Neural cell (in vitro differentiated cells): ENCODE results near the gene ITGBL1. TPM values are rescaled to one million over a fixed set of nuclear protein-coding genes. Genes with fewer than 3 reads are reported as not detected.

ENCODE experiments used
- H2AFZ ChIP-seq: fragments of 200-600, 300-800 bp; sonication (generic), shearing (Covaris generic); 2 replicates; pipeline ENCODE4 v1.6.0; 2014; ENCODE audit warnings: low read depth, mild to moderate bottlenecking, antibody characterized with exemption, low read length, moderate library complexity
- H3F3A ChIP-seq: fragments of 200-600 bp; shearing (Covaris generic); 2 replicates; pipeline ENCODE4 v1.6.1; 2016; ENCODE audit warnings: mild to moderate bottlenecking, moderate library complexity, mixed read lengths, antibody characterized with exemption, low read length; ENCODE audit not compliant: insufficient read depth, poor library complexity, severe bottlenecking
- H3K27ac ChIP-seq: fragments of 200-600, 300-800 bp; sonication (generic), shearing (Covaris generic); 2 replicates; pipeline ENCODE4 v1.5.1; 2014; ENCODE audit warnings: mild to moderate bottlenecking, low read length, moderate library complexity
- H3K27me3 ChIP-seq: fragments of 300-800, 200-600 bp; sonication (generic), shearing (Covaris generic); 2 replicates; pipeline ENCODE4 v1.6.0; 2014; ENCODE audit warnings: mild to moderate bottlenecking, low read depth, low read length, moderate library complexity; ENCODE audit not compliant: insufficient read depth
- H3K36me3 ChIP-seq: fragments of 300-800, 200-600 bp; sonication (generic), shearing (Covaris generic); 2 replicates; pipeline ENCODE4 v1.5.1; 2014; ENCODE audit warnings: mild to moderate bottlenecking, antibody characterized with exemption, low read length, moderate library complexity; ENCODE audit not compliant: insufficient read depth
- H3K4me2 ChIP-seq: fragments of 300-800, 200-600 bp; sonication (generic), shearing (Covaris generic); 2 replicates; pipeline ENCODE4 v1.6.0; 2014; ENCODE audit warnings: mild to moderate bottlenecking, low read length
- H3K4me3 ChIP-seq: fragments of 300-800, 200-600 bp; sonication (generic), shearing (Covaris generic); 2 replicates; pipeline ENCODE4 v1.5.1; 2014; ENCODE audit warnings: mild to moderate bottlenecking, low read length, moderate library complexity
- H3K79me2 ChIP-seq: fragments of 200-600 bp; shearing (Covaris generic); replicated peaks from 2 replicates; pipeline ENCODE4 v1.6.0; 2014; ENCODE audit warnings: mild to moderate bottlenecking, low read length, moderate library complexity; ENCODE audit not compliant: insufficient read depth
- H3K9ac ChIP-seq: fragments of 300-800, 200-600 bp; sonication (generic), shearing (Covaris generic); 2 replicates; pipeline ENCODE4 v1.6.1; 2016; ENCODE audit warnings: mild to moderate bottlenecking, low read length, mixed read lengths
- H3K9me2 ChIP-seq: fragments of 200-600 bp; shearing (Covaris generic); 2 replicates; pipeline ENCODE4 v1.6.1; 2016; ENCODE audit warnings: mild to moderate bottlenecking, low read length, mixed read lengths; ENCODE audit not compliant: insufficient read depth
- H3K9me3 ChIP-seq: fragments of 200-600, 300-800 bp; sonication (generic), shearing (Covaris generic); 2 replicates; pipeline ENCODE4 v1.6.1; 2016; ENCODE audit warnings: mild to moderate bottlenecking, mixed run types, low read length, moderate library complexity, mixed read lengths
- H4K20me1 ChIP-seq: fragments of 200-600 bp; shearing (Covaris generic); 2 replicates; pipeline ENCODE4 v1.6.1; 2016; ENCODE audit warnings: mild to moderate bottlenecking, mixed run types; ENCODE audit not compliant: insufficient read depth
- CTCF ChIP-seq: fragments of 450-650 bp; IDR thresholded peaks from 2 replicates; pipeline ENCODE4 v1.5.1; 2014; ENCODE audit warnings: antibody characterized with exemption, mild to moderate bottlenecking, moderate library complexity; ENCODE audit not compliant: poor library complexity, severe bottlenecking
- EP300 ChIP-seq: fragments of 450-650 bp; conservative IDR thresholded peaks from 2 replicates; pipeline ENCODE4 v1.6.1; 2014; ENCODE audit warnings: antibody characterized with exemption, mild to moderate bottlenecking, moderate library complexity; ENCODE audit not compliant: poor library complexity, severe bottlenecking
- EZH2 ChIP-seq: fragments of 200-600, 300-800 bp; shearing (Covaris generic), sonication (generic); IDR thresholded peaks from 2 replicates; pipeline ENCODE4 v1.6.1; 2014; ENCODE audit warnings: antibody characterized with exemption, low read length, borderline replicate concordance, mild to moderate bottlenecking; ENCODE audit not compliant: insufficient read depth, poor library complexity, severe bottlenecking
- MXI1 ChIP-seq: fragments of 450-650 bp; conservative IDR thresholded peaks from 2 replicates; pipeline ENCODE4 v1.6.1; 2014; ENCODE audit warnings: antibody characterized with exemption, mild to moderate bottlenecking; ENCODE audit not compliant: poor library complexity, severe bottlenecking
- POLR2AphosphoS5 ChIP-seq: IDR thresholded peaks from 2 replicates; pipeline ENCODE4 v1.6.1; 2012
- RAD21 ChIP-seq: fragments of 450-650 bp; conservative IDR thresholded peaks from 2 replicates; pipeline ENCODE4 v1.6.1; 2014; ENCODE audit warnings: antibody characterized with exemption, mild to moderate bottlenecking, moderate library complexity
- REST ChIP-seq: IDR thresholded peaks from 2 replicates; pipeline ENCODE4 v1.6.1; 2012; ENCODE audit warnings: borderline replicate concordance
- SMC3 ChIP-seq: fragments of 450-650 bp; conservative IDR thresholded peaks from 2 replicates; pipeline ENCODE4 v1.6.1; 2014; ENCODE audit warnings: antibody characterized with exemption, mild to moderate bottlenecking, moderate library complexity; ENCODE audit not compliant: poor library complexity
- TAF1 ChIP-seq: IDR thresholded peaks from 2 replicates; pipeline ENCODE4 v1.6.1; 2012; ENCODE audit warnings: low read depth
- polyA plus RNA-seq: library from polyadenylated mRNA; depleted of rRNA; stranded (reverse); fragments of >200 nt; gene quantifications from 2 replicates; pipeline ENCODE4 v1.2.3, GENCODE V29; 2014

ITGBL1 gene
- polyA plus RNA-seq, 1 donor from 2014 or later = 0.46 TPM

- Histone ChIP-seq H3K36me3 (no peaks in the 10 kb centered on the region), H4K20me1 (no peaks in the 10 kb centered on the region), H3K9ac (no peak overlapping the region), H3K9me3 (no peaks in the 10 kb centered on the region), H2AFZ (no peak overlapping the region), H3F3A (no peaks in the 10 kb centered on the region), H3K4me2 (no peak overlapping the region), H3K9me2 (no peaks in the 10 kb centered on the region), H3K79me2 (no peaks in the 10 kb centered on the region), H3K27ac (no peak overlapping the region), H3K27me3 (no peaks in the 10 kb centered on the region), H3K4me3 (no peak overlapping the region)
- TF ChIP-seq CTCF (no peak), SMC3 (no peak), EP300 (no peak), RAD21 (no peak), REST (no peak), EZH2 (no peak), MXI1 (no peak), TAF1 (no peak), POLR2AphosphoS5 (no peak)
These were observed 46.9 kb downstream of the ITGBL1 start for GRCh38 chr13:101499406-101499805.

- Histone ChIP-seq H3K9me3 (no peaks in the 10 kb centered on the region), H3K9me2 (no peaks in the 10 kb centered on the region), H3K4me2 (no peak overlapping the region), H2AFZ (no peak overlapping the region), H3F3A (no peaks in the 10 kb centered on the region), H3K4me3 (no peak overlapping the region), H3K36me3 (no peaks in the 10 kb centered on the region), H4K20me1 (no peaks in the 10 kb centered on the region), H3K79me2 (no peaks in the 10 kb centered on the region), H3K27ac (no peak overlapping the region), H3K9ac (no peak overlapping the region), H3K27me3 (no peaks in the 10 kb centered on the region)
- no peak for TF ChIP-seq EP300
- TF ChIP-seq EZH2 = no peak
- no peak for TF ChIP-seq REST
These were observed 50.1 kb downstream of the ITGBL1 start for GRCh38 chr13:101502618-101503017.
